ENCODE results near the gene PHYKPL.

GRCh38 chr5:178240341-178240741, 7.7 kb upstream of the PHYKPL start:
- TF ChIP-seq CTCF (conservative IDR thresholded peaks at IDR 0.05; ENCODE audit: low read depth, low read length) = no peak
- no peak for TF ChIP-seq EZH2 (IDR thresholded peaks at IDR 0.05; ENCODE audit: borderline replicate concordance, low read depth, low read length, poor library complexity, severe bottlenecking)
